GM21390 (cell line): ENCODE measurements around the gene HPDL.
"Not testable (repeated sequence)": the region's sequence is repeated elsewhere in the genome, so short reads cannot be mapped to it uniquely, and the experiment has no call there.

ENCODE experiments used
- ATAC-seq: cut with Tn5 transposase; IDR thresholded peaks from one replicate; pipeline ENCODE4 v1.9.1; 2021; ENCODE audit not compliant: unreplicated experiment

The HPDL gene

DNA sequence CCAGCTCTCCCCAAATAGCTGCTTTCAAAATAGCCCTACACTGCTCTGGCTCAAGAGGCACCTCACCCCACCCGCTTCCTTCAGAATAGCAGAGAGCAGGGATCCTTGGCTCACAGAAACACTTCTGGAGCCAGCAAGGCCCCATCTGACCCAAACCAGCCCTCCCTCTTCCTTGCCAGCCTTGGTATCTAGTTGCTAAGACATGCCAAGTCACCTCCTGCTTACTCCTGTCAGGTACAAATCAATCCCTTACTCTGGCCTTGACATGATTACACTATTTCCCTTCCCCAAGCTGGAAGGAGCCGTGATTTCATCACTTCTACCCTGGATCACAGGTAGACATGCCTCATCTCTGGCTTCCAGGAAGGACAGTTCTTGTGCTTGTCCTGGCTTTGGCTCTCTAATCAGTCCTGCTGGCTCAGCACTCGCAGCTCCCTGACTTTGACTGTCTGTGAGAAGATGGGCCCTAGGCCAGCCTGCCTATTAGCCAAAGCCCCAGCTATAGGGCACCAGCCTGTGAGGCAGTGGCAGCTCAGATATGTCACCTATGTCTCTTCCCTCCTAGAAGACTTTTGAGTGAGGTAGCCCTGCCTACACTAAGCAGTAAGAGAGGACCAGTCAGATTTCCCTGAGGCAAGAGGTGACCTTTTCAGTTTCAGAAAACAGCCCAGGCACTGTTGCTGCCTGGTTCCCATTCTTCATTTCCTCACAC lies 22.4 kb downstream of the HPDL start:
- ATAC-seq = no peak

DNA sequence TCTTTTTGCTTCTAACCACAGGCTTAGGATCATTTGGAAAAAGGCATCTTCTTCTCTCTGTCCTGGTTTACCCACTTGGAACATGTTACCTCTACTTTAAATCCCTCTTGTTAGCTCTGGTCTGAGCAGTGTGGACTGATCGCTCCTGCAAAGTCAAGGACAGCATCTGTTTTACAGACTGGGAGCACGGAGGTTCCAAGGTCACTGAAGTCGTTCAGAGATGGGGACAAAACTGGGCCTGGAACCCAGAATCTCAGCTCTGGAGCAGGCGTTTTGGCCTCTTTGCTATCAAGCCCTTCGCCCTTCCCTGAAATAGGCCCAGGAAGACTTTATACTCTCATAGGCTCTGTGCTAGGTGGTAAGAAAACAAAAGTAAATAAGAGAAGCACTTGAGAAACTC lies 24.8 kb downstream of the HPDL start:
- ATAC-seq = no peak

DNA sequence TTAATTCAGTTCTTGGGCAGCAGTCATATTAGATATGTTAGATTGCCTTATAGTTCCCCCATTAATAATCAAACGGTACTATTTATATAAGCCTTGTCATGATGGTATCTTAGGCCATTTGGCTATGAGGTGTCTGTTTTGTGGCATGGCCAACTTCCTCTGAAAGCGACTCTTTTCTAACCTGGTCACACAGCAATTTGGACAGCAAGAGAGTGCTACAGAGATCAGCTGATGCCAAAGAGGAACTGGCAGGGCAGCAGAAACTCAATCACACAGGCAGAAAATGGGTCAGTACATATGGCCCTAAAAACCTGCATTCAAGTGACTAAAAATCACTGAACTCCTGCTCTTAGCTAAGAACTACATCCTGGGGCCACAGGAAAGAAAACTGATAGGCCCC lies 27.0 kb downstream of the HPDL start:
- ATAC-seq = no peak

DNA sequence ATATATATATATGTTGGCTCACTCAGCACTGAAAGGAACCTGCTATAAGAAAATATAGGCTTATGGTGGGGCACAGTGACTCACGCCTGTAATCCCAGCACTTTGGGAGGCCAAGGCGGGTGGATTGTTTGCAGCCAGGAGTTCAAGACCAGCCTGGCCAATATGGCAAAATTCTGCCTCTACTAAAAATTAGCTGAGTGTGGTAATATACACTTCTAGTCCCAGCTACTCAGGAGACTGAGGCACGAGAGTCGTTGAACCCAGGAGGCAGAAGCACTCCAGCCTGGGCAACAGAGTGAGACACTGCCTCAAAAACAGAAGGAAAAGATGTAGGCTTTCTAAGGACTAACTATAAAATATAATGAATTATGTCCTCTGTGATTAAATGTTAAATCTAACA lies 28.1 kb downstream of the HPDL start:
- ATAC-seq = no peak

DNA sequence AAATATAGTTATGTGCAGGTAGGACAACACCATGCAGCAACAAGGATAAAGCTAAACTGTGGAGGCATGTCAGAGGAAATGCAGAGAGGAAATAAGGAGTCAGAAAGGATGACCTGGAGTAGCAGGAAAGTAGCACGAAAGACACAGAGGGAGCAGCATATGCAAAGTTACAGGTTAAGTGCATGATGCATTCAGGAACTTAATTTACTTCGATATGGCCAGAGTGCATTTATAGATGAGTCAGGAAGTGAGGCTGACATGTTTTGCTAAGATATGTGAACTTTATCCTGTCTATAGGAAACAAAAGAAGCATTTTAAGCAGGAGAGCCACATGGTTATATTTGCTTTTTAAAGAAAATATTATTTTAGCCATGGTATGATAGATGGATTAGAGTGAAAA lies 29.0 kb downstream of the HPDL start:
- ATAC-seq = no peak

DNA sequence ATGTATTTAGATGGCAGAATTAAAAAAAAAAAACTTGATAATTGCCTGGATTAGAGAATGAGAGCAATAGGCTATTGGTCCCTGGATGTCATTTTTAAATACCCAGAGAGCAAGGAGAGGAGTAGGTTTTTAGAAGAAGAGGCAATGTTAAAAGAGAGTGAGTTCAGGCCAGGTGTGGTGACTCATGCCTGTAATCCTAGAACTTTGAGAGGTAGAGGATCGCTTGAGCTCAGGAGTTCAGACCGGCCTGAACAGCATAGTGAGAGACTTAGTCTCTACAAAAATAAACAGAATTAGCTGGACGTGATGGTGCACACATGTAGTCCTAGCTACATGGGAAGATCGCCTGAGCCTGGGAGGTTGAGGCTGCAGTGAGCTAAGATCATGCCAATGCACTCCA lies 29.5 kb downstream of the HPDL start:
- no peak for ATAC-seq

DNA sequence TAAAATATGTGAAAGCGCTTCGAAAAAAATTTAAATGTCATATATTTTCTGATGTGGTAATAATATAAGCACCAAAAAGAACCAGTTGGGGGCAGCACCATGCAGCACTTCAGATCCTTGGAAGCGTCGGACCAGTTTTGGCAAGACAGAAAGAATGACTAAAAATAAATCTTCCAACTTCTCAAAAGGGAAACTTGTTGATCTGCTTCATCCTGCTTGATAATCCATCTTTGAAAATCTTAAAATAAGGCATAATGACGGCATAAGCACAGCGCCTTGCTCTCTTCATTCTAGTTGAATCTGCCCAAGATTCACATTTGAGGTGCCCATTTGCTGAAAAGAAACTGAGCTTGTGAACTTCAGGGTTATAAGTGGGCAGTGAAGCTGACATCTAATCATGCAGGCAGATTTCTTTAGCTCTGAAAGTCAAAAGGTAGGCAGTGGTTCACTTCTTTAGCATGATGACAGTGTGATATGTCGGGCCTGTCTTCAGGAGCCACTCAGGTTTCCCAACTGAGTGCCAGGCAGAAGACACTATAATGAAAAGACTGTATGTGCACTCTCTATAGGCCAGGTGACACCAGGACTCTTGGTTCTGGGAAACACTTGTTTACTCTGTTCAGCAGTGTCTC lies 33.3 kb downstream of the HPDL start:
- no peak for ATAC-seq

DNA sequence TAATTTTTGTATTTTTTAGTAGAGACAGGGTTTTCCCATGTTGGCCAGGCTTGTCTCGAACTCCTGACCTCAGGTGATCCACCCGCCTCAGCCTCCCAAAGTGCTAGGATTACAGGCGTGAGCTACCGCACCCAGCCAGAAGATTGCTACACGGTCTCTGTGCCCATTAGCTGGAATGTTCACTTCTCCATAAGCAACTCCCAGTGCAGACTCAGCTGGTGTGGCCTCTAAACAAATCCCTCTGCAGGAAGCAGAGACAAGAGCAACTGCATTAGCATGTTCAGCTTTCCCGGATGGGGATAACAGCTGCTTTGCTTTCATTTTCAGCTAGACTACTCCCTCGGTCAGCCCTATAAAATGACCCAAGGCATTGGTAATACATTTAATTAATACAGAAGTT lies 34.3 kb downstream of the HPDL start:
- not testable (repeated sequence) for ATAC-seq

DNA sequence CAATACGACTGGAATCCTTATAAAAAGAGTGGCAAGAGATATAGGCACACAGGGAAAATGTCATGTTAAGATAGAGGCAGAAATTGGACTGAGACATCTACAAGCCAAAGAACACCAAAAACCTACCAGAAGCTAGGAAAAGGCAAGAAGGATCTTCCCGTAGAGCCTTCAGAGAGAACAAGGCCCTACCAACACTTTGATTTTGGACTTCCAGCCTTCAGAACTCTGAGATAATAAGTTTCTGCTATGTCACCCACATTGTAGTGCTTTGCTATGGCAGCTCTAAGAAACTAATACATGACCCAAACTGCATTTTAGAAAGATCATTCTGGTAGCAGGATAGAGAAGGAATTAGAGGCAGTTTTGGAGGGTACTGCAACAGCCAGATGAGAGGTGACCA lies 37.6 kb downstream of the HPDL start:
- ATAC-seq = no peak

DNA sequence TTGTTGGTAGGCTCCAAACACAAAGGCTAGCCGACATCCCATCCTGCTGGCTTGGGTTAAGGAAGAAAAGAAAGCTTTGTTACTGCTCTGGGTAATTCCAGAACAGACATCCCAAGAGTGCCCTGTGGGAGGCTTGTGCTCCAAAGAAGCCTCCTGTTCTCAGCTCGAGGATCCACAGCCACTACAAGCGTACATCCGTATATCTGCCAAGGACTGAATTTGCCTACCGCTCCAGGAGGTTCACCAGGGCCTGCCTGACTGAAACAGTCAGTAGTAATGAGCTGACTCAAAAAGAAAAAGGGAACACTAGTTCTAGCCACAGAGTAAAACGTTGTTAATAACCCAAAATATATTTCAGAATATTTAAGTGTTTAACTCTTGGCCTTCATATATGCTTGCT lies 38.4 kb downstream of the HPDL start:
- peak; percentile 86 for ATAC-seq

DNA sequence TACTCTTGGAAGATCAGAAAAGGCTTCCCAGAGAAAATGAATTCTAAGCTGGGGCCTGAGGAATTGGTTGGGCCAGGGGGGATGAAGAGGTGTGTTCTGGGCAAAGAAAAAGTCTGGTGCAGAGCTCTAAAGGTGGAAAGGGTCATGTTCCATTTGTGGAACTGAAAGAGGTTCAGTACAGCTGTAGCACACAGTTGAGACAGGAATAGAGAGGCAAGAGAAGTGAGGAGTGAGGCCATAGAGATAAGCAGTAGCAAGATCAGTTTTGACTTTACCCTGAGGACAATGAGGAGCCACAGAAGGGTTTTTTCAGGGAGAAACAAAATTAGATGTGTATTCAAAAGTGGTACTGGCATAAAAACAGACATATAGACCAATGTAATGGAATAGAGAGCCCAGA lies 43.9 kb downstream of the HPDL start:
- ATAC-seq = peak; percentile 83

DNA sequence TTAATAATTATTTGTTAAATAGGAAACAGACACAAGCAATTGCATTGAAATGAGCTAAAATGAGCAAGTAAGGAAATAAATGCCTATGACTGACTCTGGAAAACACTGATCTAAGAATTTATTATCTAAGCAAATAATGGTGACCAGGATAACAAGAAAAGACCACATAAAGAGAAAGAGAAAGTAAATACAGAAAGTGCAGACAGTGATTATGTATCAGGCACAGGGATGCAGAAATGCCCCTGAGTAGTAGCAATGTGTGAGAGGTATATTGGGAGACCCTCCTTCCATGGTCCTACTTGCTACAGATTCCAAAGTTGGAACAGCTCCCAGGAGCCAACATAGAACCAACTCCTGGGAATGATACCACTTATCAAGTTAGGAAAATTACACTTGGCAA lies 46.9 kb downstream of the HPDL start:
- no peak for ATAC-seq

DNA sequence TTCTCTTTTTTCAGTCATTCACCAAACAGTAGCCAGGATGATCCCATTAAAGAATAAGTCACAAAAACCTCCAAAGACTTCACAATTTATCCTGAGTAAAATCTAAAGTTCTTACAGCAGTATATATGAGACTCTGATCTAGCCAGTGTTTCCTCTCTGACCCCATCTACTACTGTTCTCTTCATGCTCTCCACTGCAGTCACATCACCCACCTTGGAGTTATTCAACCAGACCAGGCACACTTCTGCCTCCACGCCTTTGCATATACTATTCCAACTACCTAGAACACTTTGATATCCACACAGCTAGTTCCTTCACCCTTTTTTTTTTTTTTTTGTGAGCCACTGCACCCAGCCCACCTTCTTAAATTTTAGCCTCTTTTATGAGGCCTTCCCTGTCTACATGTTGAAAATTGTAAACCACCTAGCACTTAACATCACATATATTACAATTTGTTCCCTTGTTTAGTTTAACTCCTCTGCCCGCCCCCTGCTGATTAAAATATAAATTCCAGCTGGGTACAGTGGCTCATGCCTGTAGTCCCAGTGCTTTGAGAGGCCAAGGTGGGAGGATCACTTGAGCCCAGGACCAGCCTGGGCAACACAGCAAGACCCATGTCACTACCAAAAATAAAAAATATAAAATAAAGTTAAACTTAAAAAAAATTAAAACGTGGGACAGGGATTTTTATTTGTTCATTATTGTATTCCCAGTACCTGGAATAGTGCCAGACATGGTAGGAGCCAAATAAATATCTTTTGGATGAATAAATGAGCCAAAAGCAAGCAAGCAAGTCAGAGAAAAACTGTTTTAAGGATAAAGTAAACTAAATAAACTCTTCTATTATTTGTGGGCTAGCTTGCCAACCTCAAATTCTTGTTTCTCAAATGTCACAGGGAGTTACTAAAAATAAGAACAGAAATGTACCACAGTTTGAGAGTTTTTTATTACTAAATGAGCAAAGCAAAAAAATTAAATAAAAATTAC lies 48.7 kb downstream of the HPDL start:
- no peak for ATAC-seq

DNA sequence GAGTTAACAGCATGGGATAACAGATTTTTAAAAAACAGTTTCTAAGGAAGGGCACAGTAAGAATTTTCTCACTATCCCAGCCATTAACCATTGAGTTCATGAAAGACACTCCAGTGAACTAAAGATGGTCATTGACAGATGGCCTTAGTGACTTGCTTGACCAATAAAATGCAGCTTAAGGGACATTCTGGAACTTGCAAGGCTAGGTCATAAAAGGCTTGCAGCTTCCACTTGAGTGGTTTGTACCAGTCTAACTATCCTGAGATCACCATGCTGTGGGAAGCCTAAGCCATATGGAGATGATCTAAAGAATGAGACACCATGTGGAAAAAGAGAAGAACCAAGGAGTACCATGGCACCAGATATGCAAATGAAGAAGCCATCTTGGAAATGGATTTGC lies 51.5 kb downstream of the HPDL start:
- no peak for ATAC-seq
